ENCODE measurements around the gene STAB2.

STAB2 gene

GRCh38 chr12:103785243-103786031, 198.4 kb downstream of the STAB2 start:
- Mint-ChIP-seq H3K36me3 (peaks cover 25 to 41% of the 10 kb centered on the region in 2 donors), H3K27me3 (no peaks in the 10 kb centered on the region), H3K9me3 (peaks cover 0 to 5% of the 10 kb centered on the region in 2 donors), H3K4me1 (no peaks in the 10 kb centered on the region), H3K4me3 (no peak overlapping the region), H3K27ac (no peak overlapping the region)
- no peak for DNase-seq
- no peak for ATAC-seq (replicated peaks)

DNA sequence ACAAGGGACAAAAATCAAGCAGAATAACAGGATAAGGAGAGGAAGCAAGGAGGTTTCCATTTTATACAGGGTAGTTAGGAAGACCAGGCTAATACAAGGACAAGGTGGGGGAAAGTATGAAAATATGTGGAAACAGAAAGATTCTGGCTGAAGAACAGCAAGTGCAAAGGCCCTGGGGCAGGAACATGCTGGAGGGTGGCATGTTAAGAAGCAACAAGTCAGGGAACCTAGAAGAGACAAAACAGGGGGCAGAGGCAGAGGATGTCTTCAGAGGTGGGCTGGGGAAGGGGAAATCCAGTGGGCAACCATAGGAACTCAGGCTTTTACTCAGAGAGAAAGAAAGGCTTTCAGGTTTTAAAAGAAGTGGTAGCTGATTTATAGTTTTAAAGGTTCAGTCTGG, 199.1 kb downstream of the STAB2 start:
- ATAC-seq (replicated peaks) (no peak), DNase-seq (no peak)
- H3K36me3 Mint-ChIP-seq, result peaks cover 29 to 44% of the 10 kb centered on the region in 2 donors
- no peaks in the 10 kb centered on the region for H3K4me1 Mint-ChIP-seq
- no peak overlapping the region for H3K27ac Mint-ChIP-seq
- H3K27me3 Mint-ChIP-seq, result no peaks in the 10 kb centered on the region
- peaks cover 0 to 5% of the 10 kb centered on the region in 2 donors for H3K9me3 Mint-ChIP-seq
- H3K4me3 Mint-ChIP-seq, result no peak overlapping the region

GRCh38 chr12:103791350-103791920, 204.4 kb downstream of the STAB2 start:
- no peak for DNase-seq
- peaks cover 36 to 40% of the 10 kb centered on the region in 2 donors for H3K36me3 Mint-ChIP-seq
- no peak overlapping the region for H3K27ac Mint-ChIP-seq
- H3K4me1 Mint-ChIP-seq, result no peaks in the 10 kb centered on the region
- H3K4me3 Mint-ChIP-seq, result no peak overlapping the region
- H3K27me3 Mint-ChIP-seq, result no peaks in the 10 kb centered on the region
- no peak for ATAC-seq (replicated peaks)
- H3K9me3 Mint-ChIP-seq, result no peaks in the 10 kb centered on the region

GRCh38 chr12:103793046-103793445, 206.0 kb downstream of the STAB2 start:
- no peak overlapping the region for H3K27ac Mint-ChIP-seq
- peaks cover 46 to 53% of the 10 kb centered on the region in 2 donors for H3K36me3 Mint-ChIP-seq
- DNase-seq (no peak), ATAC-seq (replicated peaks) (no peak)
- H3K4me1 Mint-ChIP-seq, result no peaks in the 10 kb centered on the region
- H3K4me3 Mint-ChIP-seq, result no peak overlapping the region
- no peaks in the 10 kb centered on the region for H3K9me3 Mint-ChIP-seq
- no peaks in the 10 kb centered on the region for H3K27me3 Mint-ChIP-seq

GRCh38 chr12:103793512-103794045, 206.5 kb downstream of the STAB2 start:
- H3K27ac Mint-ChIP-seq, result no peak overlapping the region
- no peaks in the 10 kb centered on the region for H3K27me3 Mint-ChIP-seq
- ATAC-seq (replicated peaks), result no peak
- DNase-seq, result no peak
- peaks cover 0 to 5% of the 10 kb centered on the region in 2 donors for H3K4me1 Mint-ChIP-seq
- H3K4me3 Mint-ChIP-seq, result no peak overlapping the region
- peaks cover 48 to 59% of the 10 kb centered on the region in 2 donors for H3K36me3 Mint-ChIP-seq
- H3K9me3 Mint-ChIP-seq, result no peaks in the 10 kb centered on the region

DNA sequence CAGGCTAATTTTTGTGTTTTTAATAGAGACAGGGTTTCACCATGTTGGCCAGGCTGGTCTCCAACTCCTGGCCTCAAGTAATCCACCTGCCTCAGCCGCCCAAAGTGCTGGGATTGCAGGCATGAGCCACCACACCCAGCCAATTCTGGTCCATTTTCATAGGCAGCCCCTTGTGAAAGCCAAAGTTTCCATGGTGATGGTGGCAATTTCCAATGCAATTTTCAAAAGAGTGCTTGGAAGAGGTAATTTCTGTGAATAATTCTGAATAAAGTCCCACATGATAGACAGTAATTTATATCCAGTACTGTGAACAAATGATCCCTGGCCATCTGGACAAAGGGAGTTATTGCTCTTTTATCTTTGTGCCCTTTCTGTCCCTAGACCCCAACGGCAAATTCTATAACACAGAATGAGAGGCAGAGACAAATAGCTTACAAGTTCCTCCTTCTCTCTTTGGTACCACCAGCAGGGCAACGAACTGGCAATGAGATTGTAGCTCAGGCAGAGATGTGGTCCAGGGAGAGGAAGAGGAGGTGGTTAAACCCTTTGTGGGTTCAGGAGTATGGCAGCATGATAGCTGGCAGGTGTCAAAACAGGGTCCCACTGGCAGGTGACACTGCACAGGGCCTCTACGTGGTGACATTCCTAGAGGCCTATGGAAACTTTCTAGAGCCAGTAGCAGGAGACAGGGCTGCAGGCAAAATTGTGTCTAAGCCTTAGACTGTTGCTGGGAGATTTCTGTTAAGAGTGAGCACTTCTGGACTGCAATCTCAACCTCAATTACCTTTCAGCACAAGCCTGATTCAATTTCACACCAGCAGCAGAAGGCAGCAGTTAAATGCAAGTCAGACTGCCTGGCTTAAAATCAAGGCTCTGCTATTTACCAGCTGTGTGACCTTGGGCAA, 207.5 kb downstream of the STAB2 start:
- DNase-seq (no peak), ATAC-seq (replicated peaks) (no peak)
- peaks cover 5% of the 10 kb centered on the region in 2 donors for H3K4me1 Mint-ChIP-seq
- no peaks in the 10 kb centered on the region for H3K27me3 Mint-ChIP-seq
- peaks cover 0 to 3% of the 10 kb centered on the region in 2 donors for H3K9me3 Mint-ChIP-seq
- H3K4me3 Mint-ChIP-seq, result no peak overlapping the region
- H3K27ac Mint-ChIP-seq, result no peak overlapping the region
- peaks cover 53 to 60% of the 10 kb centered on the region in 2 donors for H3K36me3 Mint-ChIP-seq

DNA sequence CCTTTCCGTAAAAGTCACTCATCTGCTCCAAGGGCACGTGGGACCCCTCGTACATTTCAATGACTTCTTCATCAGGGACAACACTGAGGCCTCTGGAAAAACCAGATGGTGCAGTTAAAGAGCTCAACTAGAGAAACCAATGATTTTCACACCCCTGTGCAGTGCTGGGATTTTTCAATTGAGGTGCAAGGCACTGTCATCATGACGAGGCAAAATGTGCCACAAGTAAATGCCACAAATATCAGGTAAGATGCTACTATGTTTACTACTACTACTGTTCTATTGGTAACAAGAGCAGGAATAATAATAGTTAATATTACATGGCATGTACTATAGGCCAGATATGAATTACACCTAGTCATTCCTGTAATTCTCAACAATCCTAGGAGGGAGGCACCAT, 211.5 kb downstream of the STAB2 start:
- Mint-ChIP-seq H3K9me3 (peaks cover 0 to 3% of the 10 kb centered on the region in 2 donors), H3K27ac (no peak overlapping the region)
- no peak for ATAC-seq (replicated peaks)

DNA sequence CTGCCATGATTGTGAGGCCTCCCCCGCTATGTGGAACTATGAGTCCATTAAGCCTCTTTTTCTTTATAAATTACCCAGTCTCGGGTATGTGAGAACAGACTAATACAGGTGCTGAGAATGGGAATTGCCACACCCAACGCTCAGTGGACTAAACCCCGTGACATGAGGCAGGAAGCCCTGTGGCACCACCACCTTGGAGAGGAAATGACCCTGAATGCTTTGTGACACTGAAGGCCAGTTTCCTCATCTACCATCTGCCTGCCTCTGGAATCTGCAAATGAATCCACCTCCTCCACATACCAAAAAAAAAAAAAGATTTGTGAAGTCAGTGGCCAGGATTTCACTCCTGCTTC, 212.4 kb downstream of the STAB2 start:
- DNase-seq (no peak), ATAC-seq (replicated peaks) (no peak)
- H3K27me3 Mint-ChIP-seq, result no peaks in the 10 kb centered on the region
- no peak overlapping the region for H3K27ac Mint-ChIP-seq
- H3K4me3 Mint-ChIP-seq, result no peak overlapping the region
- peaks cover 0 to 3% of the 10 kb centered on the region in 2 donors for H3K9me3 Mint-ChIP-seq
- H3K4me1 Mint-ChIP-seq, result peaks cover 7 to 8% of the 10 kb centered on the region in 2 donors
- H3K36me3 Mint-ChIP-seq, result peaks cover 43 to 68% of the 10 kb centered on the region in 2 donors

More for the DNA sequence above, 211.5 kb downstream of the STAB2 start:
- Mint-ChIP-seq H3K4me3 (no peak overlapping the region), H3K4me1 (peaks cover 5 to 8% of the 10 kb centered on the region in 2 donors), H3K36me3 (peaks cover 40 to 65% of the 10 kb centered on the region in 2 donors), H3K27me3 (no peaks in the 10 kb centered on the region)
- no peak for DNase-seq

DNA sequence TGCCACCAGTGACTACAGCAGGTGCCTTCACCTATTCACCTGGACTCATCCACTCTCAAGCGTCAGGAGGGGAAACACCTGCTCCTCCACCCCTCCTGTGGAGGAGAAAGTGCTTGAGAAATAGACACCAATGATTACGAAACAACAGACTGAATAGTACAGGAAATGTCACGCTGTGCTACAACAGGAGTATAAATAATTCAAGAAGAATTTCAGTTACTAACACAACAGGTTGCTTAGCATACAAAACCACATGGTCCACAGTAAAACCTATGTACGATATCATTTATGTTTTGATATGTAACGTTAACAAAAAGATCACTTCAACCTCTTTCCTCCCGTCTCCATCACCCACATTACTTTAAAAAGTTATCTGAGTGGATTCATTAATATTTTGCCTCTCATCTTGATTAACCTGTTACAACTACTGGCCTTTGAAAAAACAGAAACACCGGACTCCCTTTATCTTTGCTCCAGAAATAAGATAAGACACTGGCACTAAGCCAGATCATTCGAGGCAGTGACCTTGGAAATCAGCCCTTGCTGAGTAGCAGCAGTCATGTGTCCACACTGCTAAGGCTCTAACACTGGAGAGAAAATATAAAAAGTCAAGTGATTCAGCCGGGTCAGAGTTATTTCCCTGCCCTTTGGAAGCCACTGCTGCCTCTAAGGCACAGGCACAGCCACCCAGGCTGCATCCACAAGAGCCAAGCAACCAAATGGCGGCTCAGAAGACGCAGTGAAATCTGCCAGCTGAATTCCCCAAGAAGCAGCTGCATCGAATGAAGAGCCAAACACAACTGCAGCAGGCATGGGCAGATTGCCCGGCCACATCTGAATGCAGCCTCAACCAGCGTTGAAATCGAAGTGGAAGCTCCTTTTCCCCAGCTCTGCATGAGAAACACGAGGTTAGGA, 213.0 kb downstream of the STAB2 start:
- no peak overlapping the region for H3K27ac Mint-ChIP-seq
- no peak for ATAC-seq (replicated peaks)
- no peak overlapping the region for H3K4me3 Mint-ChIP-seq
- peaks cover 44 to 70% of the 10 kb centered on the region in 2 donors for H3K36me3 Mint-ChIP-seq
- peaks cover 0 to 3% of the 10 kb centered on the region in 2 donors for H3K9me3 Mint-ChIP-seq
- DNase-seq, result no peak
- H3K27me3 Mint-ChIP-seq, result no peaks in the 10 kb centered on the region
- peaks cover 8 to 9% of the 10 kb centered on the region in 2 donors for H3K4me1 Mint-ChIP-seq

DNA sequence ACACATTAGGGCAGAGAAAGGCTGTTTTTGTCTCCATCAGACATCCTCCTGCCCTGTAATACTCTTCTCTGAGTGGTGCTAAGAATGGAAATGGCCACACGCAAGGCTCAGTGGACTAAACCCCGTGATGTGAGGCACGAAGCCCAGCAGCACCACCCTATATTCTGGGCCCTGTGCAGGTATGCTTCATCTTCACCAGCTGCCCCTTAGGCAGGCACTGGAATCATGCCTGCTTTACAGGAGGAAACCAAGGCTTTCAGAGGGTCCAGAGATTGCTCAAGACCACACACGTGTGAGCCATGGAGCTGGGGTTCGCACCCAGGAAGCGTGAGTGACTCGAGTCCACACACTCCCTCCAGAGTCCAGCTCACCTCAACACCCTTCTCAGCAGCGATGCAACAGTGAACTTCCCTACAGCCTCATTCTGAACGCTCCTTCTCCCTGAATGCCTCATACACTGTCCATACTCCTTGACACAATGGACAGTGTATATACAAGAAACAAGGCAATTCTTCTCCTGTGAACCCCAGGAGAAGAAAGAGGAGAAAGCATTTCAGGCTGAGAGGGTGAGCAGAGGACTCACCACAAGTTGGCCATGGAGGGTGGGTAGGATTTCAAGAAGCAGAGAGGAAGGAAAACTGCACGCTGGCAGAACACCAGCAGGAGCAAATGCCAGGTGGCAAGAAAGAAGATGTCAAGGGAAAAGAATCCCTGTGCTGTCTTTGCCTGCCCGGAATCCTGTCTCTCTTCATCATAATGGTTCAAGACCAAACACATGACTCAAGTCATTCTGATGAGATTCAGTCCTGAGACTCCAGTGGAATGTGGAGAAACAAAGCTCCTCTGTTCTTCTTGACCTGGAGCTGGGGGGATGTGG, 214.9 kb downstream of the STAB2 start:
- Mint-ChIP-seq H3K27ac (no peak overlapping the region), H3K4me1 (peaks cover 8 to 12% of the 10 kb centered on the region in 2 donors), H3K36me3 (peaks cover 43 to 76% of the 10 kb centered on the region in 2 donors), H3K9me3 (peaks cover 0 to 3% of the 10 kb centered on the region in 2 donors), H3K4me3 (no peak overlapping the region), H3K27me3 (no peaks in the 10 kb centered on the region)
- no peak for ATAC-seq (replicated peaks)
- DNase-seq, result no peak

- Mint-ChIP-seq H3K27ac (no peak overlapping the region), H3K4me3 (no peak overlapping the region), H3K27me3 (no peaks in the 10 kb centered on the region), H3K36me3 (peaks cover 44 to 79% of the 10 kb centered on the region in 2 donors), H3K4me1 (peaks cover 8 to 15% of the 10 kb centered on the region in 2 donors), H3K9me3 (peaks cover 0 to 3% of the 10 kb centered on the region in 2 donors)
- ATAC-seq (replicated peaks), result no peak
- DNase-seq, result no peak
These were observed 215.5 kb downstream of the STAB2 start for GRCh38 chr12:103802586-103802886.

GRCh38 chr12:103803847-103804246, 216.8 kb downstream of the STAB2 start:
- ATAC-seq (replicated peaks) (no peak), DNase-seq (no peak)
- Mint-ChIP-seq H3K4me1 (peaks cover 8 to 9% of the 10 kb centered on the region in 2 donors), H3K9me3 (peaks cover 0 to 3% of the 10 kb centered on the region in 2 donors), H3K4me3 (no peak overlapping the region), H3K27ac (no peak overlapping the region), H3K36me3 (peaks cover 46 to 75% of the 10 kb centered on the region in 2 donors), H3K27me3 (no peaks in the 10 kb centered on the region)
